NCI-H146 (cell line): ENCODE measurements around the gene LHCGR.
"Not testable (repeated sequence)": the region's sequence is repeated elsewhere in the genome, so short reads cannot be mapped to it uniquely, and the experiment has no call there.

Source experiments
- DNase-seq: peaks from one replicate; lab custom pipeline; 2025; lab: John Stamatoyannopoulos, UW

The LHCGR gene

GRCh38 chr2:48709096-48710034 is 46.2 kb downstream of the LHCGR start:
- DNase-seq = no peak

DNA sequence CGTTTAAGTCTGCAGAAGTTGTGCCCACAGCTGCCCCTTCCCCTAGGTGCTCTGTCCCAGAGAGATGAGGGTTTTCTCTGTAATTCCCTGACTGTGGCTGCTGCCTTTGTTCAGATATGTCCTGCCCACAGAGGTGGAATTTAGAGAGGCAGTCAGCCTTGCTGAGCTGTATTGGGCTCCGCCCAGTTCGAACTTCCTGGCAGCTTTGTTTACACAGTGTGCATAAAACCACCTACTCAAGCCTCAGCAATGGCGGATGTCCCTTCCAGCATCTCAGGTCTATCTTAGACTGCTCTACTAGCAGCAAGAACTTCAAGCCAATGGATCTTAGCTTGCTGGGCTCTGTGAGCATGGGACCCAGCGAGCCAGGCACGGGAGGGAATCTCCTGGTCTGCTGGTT is 48.1 kb downstream of the LHCGR start:
- no peak for DNase-seq

GRCh38 chr2:48703621-48704020 is 51.9 kb downstream of the LHCGR start:
- not testable (repeated sequence) for DNase-seq

GRCh38 chr2:48699348-48699930 is 56.1 kb downstream of the LHCGR start:
- no peak for DNase-seq

DNA sequence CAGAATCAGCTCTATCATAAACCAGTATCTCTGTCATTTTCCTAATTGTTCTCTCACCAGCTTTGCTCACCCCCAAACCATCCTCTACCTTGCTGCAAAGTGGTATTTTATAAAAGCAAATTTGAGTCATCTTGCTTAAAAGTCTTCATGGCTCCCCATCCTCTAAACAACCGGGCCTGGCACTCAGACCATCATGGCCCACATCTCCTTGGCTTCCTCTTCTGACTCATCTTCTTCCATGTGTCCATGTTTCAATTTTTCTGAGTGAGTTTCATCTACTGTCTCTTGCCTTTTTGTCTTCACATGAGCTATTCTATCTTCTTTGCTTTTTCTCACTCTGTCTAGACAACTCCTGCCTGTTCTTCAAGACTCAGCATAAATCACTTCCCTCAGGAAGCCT is 58.6 kb downstream of the LHCGR start:
- no peak for DNase-seq

GRCh38 chr2:48695991-48696390 is 59.5 kb downstream of the LHCGR start:
- DNase-seq = no peak

GRCh38 chr2:48694149-48694548 is 61.4 kb downstream of the LHCGR start:
- DNase-seq = no peak

- no peak for DNase-seq
Measured at GRCh38 chr2:48693645-48694044, 61.9 kb downstream of the LHCGR start.

DNA sequence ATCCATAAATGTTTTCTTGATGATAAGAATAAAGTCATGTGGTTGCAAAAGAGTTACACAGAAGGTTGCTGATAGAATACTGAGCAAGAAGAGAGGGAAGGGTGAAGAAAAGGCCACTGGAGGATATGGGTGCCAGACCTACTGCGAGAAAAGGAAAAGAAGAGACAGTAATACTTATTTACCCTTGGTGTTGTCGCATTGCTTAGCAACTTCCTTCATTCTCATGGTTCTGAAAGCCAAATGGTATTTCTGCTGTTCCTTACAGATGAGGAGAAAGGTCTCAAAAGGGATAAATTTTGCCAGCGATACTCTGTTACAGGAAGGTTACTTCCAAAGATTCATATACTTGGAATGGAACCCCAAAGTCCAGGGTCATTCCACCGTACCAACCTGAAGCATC is 62.5 kb downstream of the LHCGR start:
- no peak for DNase-seq

DNA sequence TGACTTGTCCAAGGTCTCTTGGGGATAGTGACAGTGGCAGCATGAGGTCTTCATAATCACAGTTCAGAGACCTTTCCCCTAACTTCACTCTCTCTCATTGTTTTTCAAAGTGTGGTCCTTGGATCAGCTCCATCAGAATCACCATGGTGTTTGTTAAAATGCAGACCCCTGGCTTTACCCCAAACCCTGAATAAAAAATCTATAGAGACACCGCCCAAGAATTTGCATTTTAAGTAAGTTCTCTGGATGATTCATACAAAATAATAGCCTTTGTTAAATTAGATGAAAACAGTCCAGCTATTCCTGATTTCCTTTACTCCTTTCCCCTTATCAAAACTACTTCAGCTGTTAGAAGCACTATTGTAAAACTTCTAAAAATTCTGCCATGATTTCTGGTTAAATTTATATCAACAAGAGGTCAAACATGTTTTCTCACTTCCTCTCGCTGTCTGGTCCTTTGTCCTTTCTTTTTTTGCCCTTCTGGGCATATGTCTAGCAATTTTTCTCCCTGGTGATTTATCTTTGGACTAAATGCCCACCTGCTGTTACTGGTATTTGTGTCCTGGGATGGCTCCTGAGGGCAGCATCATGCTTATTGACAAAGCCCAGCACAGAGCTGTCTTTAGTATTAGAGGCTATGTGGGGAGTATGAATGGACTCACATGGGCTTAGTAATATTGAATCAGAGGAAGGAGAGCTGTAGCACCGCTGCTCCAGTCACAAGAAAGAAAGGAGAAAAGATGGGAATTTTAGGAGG is 63.4 kb downstream of the LHCGR start:
- no peak for DNase-seq

GRCh38 chr2:48685126-48685525 is 70.4 kb downstream of the LHCGR start:
- no peak for DNase-seq

GRCh38 chr2:48677450-48677849 is 78.1 kb downstream of the LHCGR start:
- DNase-seq = no peak

GRCh38 chr2:48674933-48675332 is 80.6 kb downstream of the LHCGR start:
- DNase-seq = no peak

DNA sequence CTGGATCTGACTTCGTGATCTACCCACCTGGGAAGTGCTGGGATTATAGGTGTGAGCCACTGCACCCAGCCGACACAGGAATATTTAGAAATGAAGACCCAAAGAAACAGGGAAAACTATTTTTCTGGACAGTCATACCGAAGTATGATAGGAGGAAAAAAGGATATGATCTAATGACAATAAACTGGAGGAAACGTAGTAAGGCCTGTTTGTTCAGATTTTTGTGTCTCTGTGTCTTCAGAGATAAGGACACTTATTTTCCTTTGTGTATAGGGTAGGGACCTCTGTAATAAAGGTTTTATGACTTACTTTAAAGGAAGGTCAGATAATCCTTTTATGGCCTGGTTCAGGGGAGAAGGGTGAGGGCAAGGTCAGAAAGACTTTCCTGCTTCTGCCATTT is 81.9 kb downstream of the LHCGR start:
- DNase-seq = no peak

DNA sequence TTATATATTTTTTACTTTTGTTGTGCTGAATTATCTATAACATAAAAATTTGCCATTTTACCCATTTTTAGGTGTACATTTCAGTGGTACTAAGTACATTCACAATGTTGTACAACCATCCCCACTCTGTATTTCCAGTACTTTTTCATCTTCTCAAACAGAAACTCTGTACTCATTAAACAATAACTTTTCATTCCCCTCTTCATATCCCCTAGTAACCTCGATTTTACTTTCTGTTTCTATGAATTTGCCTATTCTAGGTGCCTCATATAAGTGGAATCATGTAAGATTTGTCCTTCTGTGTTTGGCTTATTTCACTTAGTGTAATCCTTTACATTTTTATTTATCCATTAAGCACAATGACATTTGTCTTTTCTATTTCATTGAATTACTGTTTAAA is 86.5 kb downstream of the LHCGR start:
- DNase-seq = no peak

DNA sequence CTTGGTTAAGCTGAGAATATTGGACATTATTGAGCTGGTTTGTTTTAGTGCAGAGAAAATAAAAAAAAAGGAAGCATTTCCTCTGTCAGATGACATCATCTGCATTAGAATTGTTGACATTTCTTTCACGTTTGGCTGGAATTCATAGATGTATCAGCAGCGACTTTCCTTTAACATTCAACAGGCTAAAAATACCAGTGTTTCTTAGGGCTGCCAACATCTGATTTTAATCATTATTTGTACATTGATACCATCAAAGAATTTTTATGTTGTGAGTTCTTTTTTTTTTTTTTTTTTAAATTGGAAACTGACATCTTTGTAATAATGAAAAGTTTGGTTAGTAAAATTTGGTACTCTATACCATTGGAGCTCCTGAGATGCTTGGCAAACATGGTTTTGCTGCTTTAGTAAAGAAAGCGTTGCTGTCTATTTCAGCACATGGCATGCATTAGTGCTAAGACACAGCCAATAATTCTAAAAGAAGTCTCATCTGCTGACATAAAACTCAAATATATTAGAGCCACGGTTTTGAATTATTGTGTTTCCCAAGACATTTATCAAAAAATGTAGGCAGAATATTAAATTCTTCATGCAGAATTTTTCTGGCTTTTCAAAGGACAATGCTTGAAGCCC is 104.2 kb downstream of the LHCGR start:
- no peak for DNase-seq

DNA sequence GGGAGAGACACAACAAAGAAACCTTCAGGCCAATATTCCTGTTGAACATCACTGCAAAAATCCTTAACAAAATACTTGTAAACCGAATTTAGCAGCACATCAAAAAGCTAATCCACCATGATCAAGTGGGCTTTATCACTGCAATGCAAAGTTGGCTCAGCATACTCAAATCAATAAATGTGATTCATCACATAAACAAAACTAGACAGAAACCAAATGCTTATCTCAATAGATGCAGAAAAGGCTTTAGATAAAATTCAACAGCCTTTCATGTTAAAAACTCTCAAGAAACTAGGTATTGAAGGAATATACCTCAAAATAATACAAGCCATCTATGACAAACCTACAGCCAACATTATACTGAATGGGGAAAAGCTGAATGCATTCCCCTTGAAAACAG is 117.3 kb downstream of the LHCGR start:
- DNase-seq = no peak
